Retinal pigment epithelial cell (primary cell): ENCODE data around the gene SEMA4D.
A peak's percentile ranks its signal among the peaks of the same experiment; 100 is the strongest.

Experiments used
- DNase-seq: peaks from one replicate; pipeline ENCODE4 v3.0.0-alpha.2; 2010; ENCODE audit warnings: low read depth
- H3K4me3 ChIP-seq: 2 replicates; pipeline ENCODE4 v1.5.1; 2011; ENCODE audit warnings: mild to moderate bottlenecking, low read length, control low read depth, moderate library complexity
- CTCF ChIP-seq: conservative IDR thresholded peaks from 2 replicates; pipeline ENCODE4 v1.5.1; 2011; ENCODE audit warnings: low read depth, low read length, control low read depth, inconsistent platforms

The SEMA4D gene

DNA sequence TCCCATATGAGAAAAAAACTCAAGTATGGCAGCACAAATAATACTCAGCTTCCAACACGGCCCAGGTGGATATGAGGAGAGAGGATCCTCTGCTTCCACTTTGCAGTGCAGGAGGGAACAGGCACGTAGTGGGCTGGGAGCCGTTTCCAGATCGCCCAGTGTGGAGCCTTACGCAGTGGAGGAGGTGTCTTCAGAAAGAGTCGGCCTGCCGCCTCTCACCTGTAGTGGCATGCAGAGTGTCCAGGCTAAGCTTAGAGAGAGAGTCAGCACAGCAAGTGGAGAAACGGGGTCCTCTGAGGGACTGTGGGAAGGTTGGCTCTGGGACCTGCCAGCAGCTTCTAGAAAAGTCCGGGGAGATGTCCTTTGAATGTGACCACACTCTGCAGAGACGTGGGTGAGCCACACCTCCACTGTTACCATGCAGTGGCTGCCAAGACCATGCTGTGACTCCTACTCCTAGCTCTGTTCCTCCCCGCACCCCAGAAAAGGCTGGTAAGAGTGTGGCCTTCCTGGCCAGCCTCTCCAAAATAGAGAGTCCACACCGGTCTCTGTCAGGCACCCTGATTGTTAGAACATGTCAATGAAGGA lies 3.5 kb upstream of the SEMA4D start:
- DNase-seq: no peak
- H3K4me3 ChIP-seq: no peak overlapping the region
- no peak for TF ChIP-seq CTCF

DNA sequence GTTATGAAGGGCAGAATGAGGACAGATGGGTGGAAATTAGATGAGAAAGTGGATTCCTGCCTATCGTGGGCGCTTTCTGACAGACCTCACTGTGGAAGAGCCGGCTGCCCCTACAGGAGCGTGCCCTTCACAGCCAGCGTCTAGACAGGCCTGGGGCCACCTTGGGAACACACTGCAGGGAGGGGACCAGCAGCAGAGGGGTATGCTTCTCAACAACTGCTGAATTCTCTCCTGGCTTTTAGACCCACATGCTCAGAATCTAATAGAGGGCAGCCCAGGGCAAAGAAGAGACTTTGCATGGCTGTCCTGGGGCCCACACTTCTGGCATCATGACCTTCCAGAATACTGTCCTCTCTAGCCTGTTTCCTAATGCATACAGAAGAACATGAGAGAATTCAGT lies 2.1 kb upstream of the SEMA4D start:
- TF ChIP-seq CTCF: no peak
- no peak for DNase-seq
- no peak overlapping the region for H3K4me3 ChIP-seq

DNA sequence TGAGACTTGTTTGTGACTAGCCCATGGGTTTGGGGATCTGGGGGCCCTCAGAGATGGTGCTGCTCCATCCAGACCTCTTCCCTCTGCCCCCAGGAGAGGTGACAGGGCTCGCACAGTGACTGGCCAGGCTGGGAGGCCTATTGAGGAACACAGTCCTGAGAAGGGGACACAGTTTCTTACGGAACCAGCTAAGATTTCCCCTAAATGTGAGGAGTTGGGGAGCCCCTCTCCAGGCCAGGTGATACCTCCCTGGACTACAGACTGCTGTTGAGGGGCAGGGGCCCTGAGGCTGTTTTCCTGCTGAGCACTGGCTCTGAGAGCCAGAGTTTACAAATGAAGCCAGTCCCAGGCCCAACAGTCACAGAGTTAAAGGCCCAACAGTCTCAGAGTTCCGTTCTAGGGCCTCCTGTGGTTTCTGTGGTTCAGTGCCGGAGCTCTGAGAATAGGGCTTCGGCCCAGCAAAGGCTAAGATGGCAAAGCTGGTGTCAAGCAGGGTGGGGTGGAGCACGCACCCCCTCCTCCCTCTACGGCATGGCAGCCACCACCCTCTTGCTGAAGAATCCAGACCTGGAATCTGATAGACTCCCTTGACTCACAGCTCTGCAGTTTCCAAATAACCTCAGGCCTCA lies 1.1 kb upstream of the SEMA4D start:
- DNase-seq: no peak
- TF ChIP-seq CTCF: no peak
- H3K4me3 ChIP-seq: no peak overlapping the region

GRCh38 chr9:89497257-89497963 lies 503 bp downstream of the SEMA4D start:
- no peak for TF ChIP-seq CTCF
- peak overlapping the region; percentile 71 for H3K4me3 ChIP-seq
- DNase-seq: no peak

- TF ChIP-seq CTCF: no peak
- peak overlapping the region; percentile 71 for H3K4me3 ChIP-seq
- no peak for DNase-seq
These were observed 1.2 kb downstream of the SEMA4D start for GRCh38 chr9:89496645-89497256.

- no peak overlapping the region for H3K4me3 ChIP-seq
- DNase-seq: no peak
- no peak for TF ChIP-seq CTCF
These were observed 1.9 kb downstream of the SEMA4D start for GRCh38 chr9:89495824-89496560.
